Activated naive CD4-positive, alpha-beta T cell treated with anti-CD3 and anti-CD28 coated beads, Interleukin-2, amount 50 U/mL, for 24 hours (primary cell): Measurements from ENCODE around the gene SRPK3.

Experiments used
- H3K27ac Mint-ChIP-seq: one replicate; pipeline ENCODE4 v1.8.0; 2021; ENCODE audit warnings: mild to moderate bottlenecking, mixed read lengths
- H3K27me3 Mint-ChIP-seq: one replicate; pipeline ENCODE4 v1.8.0; 2021; ENCODE audit warnings: mixed read lengths
- H3K36me3 Mint-ChIP-seq: one replicate; pipeline ENCODE4 v1.8.0; 2021; ENCODE audit warnings: mixed read lengths
- H3K4me1 Mint-ChIP-seq: one replicate; pipeline ENCODE4 v1.8.0; 2021; ENCODE audit warnings: mixed read lengths
- H3K4me3 Mint-ChIP-seq: one replicate; pipeline ENCODE4 v1.8.0; 2021; ENCODE audit warnings: mild to moderate bottlenecking, mixed read lengths
- H3K9me3 Mint-ChIP-seq: one replicate; pipeline ENCODE4 v1.8.0; 2021; ENCODE audit warnings: mixed read lengths

SRPK3 gene

DNA sequence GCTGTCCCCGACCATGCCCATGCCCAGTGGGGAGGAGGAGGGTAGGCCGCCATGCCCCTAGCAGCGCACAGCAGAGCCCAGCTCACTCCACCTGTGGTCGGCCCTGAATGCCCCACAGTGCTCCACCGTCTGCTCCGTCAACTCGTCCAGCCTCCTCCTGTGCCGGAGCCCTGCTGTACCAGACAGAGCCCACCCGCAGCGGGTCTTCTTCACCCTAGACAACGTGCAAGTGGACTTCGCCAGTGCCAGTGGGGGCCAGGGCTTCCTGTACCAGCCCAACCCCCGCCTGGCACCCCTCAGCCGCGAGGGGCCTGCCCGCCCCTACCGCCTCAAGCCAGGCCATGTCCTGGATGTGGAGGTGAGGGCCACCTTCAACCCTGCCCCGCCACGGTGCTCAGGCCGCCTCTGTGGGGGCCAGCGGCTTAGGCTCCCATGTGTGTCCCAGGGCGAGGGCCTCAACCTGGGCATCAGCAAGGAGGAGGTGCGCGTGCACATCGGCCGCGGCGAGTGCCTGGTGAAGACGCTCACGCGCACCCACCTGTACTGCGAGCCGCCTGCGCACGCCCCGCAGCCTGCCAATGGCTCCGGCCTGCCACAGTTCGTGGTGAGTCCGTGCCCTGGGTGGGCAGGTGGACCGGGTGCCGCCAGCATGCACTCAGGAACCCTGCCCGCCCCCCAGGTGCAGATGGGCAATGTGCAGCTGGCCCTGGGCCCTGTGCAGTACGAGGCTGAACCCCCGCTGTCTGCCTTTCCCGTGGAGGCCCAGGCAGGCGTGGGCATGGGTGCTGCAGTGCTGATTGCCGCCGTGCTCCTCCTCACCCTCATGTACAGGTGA is 6.9 kb upstream of the SRPK3 start:
- H3K36me3 Mint-ChIP-seq: no peaks in the 10 kb centered on the region
- H3K27me3 Mint-ChIP-seq: no peaks in the 10 kb centered on the region
- H3K9me3 Mint-ChIP-seq: no peaks in the 10 kb centered on the region
- no peak overlapping the region for H3K4me3 Mint-ChIP-seq
- no peak overlapping the region for H3K27ac Mint-ChIP-seq
- H3K4me1 Mint-ChIP-seq: no peaks in the 10 kb centered on the region

DNA sequence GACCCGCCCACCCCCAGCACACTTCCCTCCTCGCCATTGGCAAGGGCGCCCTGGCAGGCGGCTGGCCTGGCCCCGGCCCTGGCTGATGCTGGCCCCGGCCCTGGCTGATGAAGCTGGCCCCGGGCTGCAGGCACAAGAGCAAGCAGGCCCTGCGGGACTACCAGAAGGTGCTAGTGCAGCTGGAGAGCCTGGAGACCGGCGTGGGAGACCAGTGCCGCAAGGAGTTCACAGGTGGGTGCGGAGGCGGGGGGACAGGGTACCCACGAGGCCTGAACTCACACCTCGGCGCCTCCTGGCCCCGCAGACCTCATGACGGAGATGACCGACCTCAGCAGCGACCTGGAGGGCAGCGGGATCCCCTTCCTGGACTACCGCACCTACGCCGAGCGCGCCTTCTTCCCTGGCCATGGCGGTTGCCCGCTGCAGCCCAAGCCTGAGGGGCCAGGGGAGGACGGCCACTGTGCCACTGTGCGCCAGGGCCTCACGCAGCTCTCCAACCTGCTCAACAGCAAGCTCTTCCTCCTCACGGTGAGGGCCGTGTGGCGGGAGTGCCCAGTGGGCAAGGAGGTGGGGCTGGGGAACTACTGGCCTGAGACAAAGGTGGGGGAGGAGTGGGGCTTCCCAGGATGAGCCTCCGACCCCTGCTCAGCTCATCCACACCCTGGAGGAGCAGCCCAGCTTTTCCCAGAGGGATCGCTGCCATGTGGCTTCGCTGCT is 6.1 kb upstream of the SRPK3 start:
- H3K27ac Mint-ChIP-seq: no peak overlapping the region
- no peaks in the 10 kb centered on the region for H3K4me1 Mint-ChIP-seq
- no peaks in the 10 kb centered on the region for H3K27me3 Mint-ChIP-seq
- H3K9me3 Mint-ChIP-seq: no peaks in the 10 kb centered on the region
- H3K36me3 Mint-ChIP-seq: no peaks in the 10 kb centered on the region
- H3K4me3 Mint-ChIP-seq: no peak overlapping the region

DNA sequence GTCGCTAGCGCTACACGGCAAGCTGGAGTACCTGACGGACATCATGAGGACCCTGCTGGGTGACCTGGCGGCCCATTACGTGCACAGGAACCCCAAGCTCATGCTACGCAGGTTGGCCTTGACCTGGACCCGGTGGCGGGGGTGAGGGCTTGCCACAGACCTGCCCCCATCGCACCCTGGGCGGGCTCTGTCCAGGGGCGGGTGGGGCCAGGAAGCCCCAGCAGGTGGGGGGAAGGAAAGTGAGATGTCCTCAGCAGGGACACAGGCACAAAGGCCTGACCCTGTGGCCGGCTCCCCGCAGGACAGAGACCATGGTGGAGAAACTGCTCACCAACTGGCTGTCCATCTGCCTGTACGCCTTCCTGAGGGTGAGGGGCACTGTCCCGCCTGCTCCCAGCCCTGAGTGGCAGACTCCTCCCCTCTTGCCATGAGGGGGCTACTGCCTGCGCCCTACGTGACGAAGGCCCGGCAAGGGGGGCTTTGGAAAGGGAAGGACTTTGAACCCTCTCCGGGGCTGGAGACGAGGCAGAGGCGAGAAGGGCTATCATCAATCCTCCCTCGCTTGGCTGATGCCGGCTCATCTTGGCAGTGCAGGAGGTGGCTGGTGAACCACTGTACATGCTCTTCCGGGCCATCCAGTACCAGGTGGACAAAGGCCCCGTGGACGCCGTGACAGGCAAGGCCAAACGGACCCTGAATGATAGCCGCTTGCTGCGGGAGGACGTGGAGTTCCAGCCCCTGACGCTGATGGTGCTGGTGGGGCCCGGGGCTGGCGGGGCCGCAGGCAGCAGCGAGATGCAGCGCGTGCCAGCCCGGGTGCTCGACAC is 5.3 kb upstream of the SRPK3 start:
- Mint-ChIP-seq H3K36me3 (no peaks in the 10 kb centered on the region), H3K4me1 (peaks cover 5% of the 10 kb centered on the region), H3K27me3 (no peaks in the 10 kb centered on the region), H3K9me3 (no peaks in the 10 kb centered on the region), H3K4me3 (no peak overlapping the region), H3K27ac (no peak overlapping the region)

DNA sequence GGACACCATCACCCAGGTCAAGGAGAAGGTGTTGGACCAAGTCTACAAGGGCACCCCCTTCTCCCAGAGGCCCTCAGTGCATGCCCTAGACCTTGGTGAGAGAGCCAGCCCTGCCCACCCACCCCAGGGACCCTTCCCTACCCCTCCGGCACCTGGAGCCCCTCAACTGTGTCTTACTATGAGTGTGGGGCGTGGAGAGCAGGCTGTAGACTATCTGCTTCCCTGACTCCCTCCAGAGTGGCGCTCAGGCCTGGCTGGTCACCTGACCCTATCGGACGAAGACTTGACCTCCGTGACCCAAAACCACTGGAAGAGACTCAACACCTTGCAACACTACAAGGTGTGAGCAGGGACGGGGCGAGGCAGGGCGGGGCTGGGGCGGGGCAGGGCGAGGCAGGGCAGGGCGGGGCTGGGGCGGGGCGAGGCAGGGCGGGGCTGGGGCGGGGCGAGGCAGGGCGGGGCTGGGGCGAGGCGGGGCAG is 4.7 kb upstream of the SRPK3 start:
- Mint-ChIP-seq H3K27ac (no peak overlapping the region), H3K27me3 (no peaks in the 10 kb centered on the region), H3K4me1 (peaks cover 5% of the 10 kb centered on the region), H3K36me3 (no peaks in the 10 kb centered on the region), H3K9me3 (no peaks in the 10 kb centered on the region), H3K4me3 (no peak overlapping the region)

DNA sequence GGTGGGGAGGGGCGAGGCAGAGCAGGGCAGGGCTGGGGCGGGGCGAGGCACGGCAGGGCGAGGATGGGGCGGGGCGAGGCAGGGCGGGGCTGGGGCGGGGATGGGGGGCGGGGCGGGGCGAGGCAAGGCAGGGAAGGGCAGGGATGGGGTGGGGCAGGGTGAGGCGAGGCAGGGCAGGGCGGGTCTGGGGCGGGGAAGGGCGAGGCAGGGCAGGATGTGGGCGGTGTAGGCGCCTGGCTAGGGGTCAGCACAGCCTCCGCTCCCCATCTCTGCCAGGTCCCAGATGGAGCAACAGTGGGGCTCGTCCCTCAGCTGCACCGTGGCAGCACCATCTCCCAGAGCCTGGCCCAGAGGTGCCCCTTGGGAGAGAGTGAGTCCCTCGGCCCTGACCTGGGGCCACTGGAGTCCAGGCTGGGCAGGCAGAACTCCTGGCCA is 4.2 kb upstream of the SRPK3 start:
- H3K27ac Mint-ChIP-seq: no peak overlapping the region
- H3K36me3 Mint-ChIP-seq: no peaks in the 10 kb centered on the region
- no peaks in the 10 kb centered on the region for H3K27me3 Mint-ChIP-seq
- H3K9me3 Mint-ChIP-seq: no peaks in the 10 kb centered on the region
- H3K4me3 Mint-ChIP-seq: no peak overlapping the region
- peaks cover 5% of the 10 kb centered on the region for H3K4me1 Mint-ChIP-seq

DNA sequence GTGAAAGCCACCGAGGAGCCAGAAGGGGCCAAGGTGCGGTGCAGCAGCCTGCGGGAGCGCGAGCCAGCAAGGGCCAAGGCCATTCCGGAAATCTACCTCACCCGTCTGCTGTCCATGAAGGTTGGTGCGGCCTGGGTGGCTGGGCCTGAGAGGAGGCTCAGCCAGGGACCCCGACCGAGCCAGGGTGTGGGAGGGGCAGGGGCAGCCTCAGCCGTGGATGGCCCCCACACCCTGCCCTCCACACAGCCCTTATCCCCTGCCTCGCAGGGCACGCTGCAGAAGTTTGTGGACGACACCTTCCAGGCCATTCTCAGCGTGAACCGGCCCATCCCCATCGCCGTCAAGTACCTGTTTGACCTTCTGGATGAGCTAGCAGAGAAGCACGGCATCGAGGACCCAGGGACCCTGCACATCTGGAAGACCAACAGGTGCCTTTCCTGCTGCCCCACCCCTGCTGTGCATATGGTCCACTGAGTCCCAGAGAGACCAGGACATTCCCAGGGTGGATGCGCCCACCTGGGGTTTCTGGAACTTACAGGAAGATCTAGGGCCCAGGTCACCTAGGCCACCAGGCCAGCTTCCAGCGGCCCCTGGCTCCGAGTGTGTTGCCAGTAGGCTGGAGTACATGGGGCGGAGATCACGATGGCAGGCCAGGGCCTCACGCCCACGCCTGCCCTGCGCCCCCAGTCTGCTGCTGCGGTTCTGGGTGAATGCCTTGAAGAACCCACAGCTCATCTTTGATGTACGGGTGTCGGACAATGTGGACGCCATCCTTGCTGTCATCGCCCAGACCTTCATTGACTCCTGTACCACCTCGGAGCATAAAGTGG is 3.4 kb upstream of the SRPK3 start:
- Mint-ChIP-seq H3K4me3 (no peak overlapping the region), H3K4me1 (peaks cover 5% of the 10 kb centered on the region), H3K36me3 (no peaks in the 10 kb centered on the region), H3K27ac (no peak overlapping the region), H3K27me3 (no peaks in the 10 kb centered on the region), H3K9me3 (no peaks in the 10 kb centered on the region)

DNA sequence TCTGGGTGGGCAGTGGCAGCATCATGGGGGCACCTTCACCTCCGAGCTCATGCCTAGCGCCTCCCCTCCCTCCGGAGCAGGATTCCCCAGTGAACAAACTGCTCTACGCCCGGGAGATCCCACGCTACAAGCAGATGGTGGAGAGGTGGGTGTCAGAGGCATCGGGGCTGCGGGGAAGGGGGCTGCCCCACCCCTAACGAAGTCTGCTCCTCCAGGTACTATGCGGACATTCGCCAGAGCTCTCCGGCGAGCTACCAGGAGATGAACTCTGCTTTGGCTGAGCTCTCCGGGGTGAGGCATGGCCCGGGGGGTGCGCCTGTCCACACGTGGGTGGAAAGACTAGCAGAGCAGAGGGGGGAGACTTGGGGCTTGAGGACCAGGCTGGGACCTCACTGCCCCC is 2.7 kb upstream of the SRPK3 start:
- Mint-ChIP-seq H3K36me3 (no peaks in the 10 kb centered on the region), H3K4me3 (no peak overlapping the region), H3K27me3 (no peaks in the 10 kb centered on the region), H3K27ac (no peak overlapping the region), H3K4me1 (peaks cover 5% of the 10 kb centered on the region), H3K9me3 (no peaks in the 10 kb centered on the region)

DNA sequence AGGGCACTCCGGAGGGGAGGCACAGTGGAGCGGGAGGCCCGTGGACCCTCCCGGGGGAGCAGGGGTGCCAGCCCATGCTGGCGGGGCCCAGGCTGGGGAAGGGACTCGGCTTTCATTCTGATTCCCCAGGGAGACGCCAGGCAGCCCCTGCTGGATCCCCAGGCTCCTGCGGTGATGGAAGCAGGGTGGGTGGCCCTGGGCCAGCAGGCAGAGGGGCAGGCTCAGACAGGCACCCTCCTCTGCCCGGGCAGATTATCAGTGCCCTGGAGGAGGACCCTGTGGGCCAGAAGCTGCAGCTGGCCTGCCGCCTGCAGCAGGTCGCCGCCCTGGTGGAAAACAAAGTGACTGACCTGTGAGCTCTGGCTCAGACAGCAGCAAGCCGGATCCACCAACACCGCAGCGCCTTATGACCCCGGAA is 2.1 kb upstream of the SRPK3 start:
- Mint-ChIP-seq H3K4me1 (peaks cover 5% of the 10 kb centered on the region), H3K36me3 (no peaks in the 10 kb centered on the region)

DNA sequence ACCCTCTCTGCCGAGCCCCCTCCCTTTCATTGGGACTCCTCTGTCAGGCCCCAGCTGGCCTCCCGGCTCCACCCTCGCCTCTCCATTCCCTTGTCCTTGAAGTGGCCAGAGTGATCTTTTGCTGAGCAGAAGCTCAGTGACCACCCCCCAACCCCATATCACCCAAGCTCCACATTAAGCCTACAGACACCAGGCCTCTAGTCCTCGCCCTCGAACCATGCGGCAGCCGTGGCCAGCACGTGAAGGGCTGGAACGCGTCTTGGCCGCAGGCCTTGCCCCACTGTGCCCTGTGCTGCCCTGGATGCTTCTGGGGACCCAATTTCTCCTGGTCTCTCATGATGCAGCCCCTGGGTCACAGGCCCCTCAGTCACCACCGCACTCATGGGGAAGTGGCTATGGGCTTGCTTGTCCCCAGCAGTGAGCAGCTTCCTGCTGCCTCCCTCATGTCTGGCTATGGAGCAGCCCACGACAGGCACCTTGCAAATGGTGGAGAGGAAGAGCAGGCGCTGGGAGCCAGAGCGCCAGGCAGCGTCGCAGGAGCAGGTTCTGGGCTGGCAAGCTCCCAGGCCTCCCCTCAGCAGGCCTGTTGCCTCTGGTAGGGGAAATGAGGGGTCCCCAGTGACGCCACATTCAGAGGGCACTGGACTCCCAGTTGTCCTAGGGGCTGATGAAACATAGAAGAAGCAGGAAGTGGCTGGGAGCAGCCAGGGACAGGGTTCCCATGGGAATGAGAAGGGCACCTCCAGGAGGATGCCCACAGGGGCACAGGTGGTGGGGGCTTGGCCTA is 757 bp upstream of the SRPK3 start:
- Mint-ChIP-seq H3K27ac (no peak overlapping the region), H3K36me3 (no peaks in the 10 kb centered on the region), H3K9me3 (no peaks in the 10 kb centered on the region), H3K27me3 (no peaks in the 10 kb centered on the region), H3K4me1 (peaks cover 5% of the 10 kb centered on the region), H3K4me3 (no peak overlapping the region)

More for the DNA sequence above, 2.1 kb upstream of the SRPK3 start:
- H3K9me3 Mint-ChIP-seq: no peaks in the 10 kb centered on the region
- H3K27ac Mint-ChIP-seq: no peak overlapping the region
- H3K4me3 Mint-ChIP-seq: no peak overlapping the region
- no peaks in the 10 kb centered on the region for H3K27me3 Mint-ChIP-seq

DNA sequence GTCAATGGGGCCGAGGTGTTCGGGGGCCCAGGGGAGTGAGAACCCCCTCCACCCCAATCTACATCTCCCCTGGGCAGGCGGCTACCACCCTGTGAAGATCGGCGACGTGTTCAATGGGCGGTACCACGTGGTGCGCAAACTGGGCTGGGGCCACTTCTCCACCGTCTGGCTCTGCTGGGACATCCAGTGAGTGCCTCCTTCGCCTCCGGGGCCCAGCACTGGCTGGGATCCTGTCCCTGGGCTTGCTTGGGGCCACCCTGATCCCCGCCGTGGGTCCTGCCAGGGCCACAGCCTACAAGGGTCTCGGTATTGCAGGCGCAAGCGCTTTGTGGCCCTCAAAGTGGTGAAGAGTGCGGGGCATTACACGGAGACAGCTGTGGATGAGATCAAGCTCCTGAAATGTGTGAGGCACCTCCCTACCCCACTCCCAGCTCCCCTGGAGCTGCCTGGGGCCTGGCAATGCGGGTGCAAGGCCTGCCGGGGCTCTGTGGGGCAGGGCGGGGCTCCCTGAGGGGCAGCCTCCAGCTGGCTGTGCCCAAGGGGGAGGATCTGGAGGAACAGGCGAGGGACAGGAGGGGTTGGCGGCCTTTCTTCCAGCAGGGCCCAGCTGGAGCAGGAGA is 697 bp downstream of the SRPK3 start:
- Mint-ChIP-seq H3K27ac (no peak overlapping the region), H3K4me3 (no peak overlapping the region), H3K27me3 (no peaks in the 10 kb centered on the region), H3K9me3 (no peaks in the 10 kb centered on the region), H3K36me3 (no peaks in the 10 kb centered on the region), H3K4me1 (peaks cover 5% of the 10 kb centered on the region)

DNA sequence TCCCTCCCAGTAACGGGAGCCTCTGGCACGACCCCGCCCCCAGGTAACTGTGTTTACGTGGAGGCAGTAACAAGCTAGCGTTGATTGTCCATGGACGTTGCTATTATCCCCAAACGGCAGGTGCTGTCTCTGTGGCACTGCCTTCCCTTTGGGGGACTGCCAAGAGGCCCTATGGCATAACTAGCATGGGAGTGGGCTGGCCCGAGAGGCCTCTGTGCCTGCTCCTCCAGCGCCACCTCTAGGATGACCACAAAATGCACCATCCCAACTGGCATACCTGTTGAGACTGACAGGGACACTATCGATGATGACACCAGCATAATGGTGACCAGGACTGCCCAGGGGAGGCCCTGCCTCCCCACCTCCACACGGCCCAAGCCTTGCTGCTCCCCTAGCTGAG is 1.5 kb downstream of the SRPK3 start:
- Mint-ChIP-seq H3K4me3 (no peak overlapping the region), H3K27ac (no peak overlapping the region), H3K36me3 (no peaks in the 10 kb centered on the region), H3K27me3 (no peaks in the 10 kb centered on the region), H3K9me3 (no peaks in the 10 kb centered on the region), H3K4me1 (peaks cover 5% of the 10 kb centered on the region)

DNA sequence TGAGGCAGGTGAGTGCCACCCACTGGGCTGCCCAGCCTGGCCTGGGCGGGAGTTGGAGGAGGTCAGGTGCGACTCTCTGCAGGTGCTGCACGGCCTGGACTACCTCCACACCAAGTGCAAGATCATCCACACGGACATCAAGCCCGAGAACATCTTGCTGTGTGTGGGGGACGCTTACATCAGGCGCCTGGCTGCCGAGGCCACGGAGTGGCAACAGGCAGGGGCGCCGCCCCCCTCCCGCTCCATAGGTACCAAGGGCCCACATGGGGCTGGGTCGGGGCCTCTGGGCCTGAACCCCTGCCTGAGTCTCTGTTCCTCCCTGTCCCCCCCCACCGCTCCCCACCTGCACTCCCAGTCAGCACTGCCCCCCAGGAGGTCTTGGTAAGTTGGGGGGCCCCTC is 2.0 kb downstream of the SRPK3 start:
- no peak overlapping the region for H3K4me3 Mint-ChIP-seq
- H3K27me3 Mint-ChIP-seq: no peaks in the 10 kb centered on the region
- no peak overlapping the region for H3K27ac Mint-ChIP-seq
- H3K9me3 Mint-ChIP-seq: no peaks in the 10 kb centered on the region
- H3K4me1 Mint-ChIP-seq: peaks cover 5% of the 10 kb centered on the region
- no peaks in the 10 kb centered on the region for H3K36me3 Mint-ChIP-seq

DNA sequence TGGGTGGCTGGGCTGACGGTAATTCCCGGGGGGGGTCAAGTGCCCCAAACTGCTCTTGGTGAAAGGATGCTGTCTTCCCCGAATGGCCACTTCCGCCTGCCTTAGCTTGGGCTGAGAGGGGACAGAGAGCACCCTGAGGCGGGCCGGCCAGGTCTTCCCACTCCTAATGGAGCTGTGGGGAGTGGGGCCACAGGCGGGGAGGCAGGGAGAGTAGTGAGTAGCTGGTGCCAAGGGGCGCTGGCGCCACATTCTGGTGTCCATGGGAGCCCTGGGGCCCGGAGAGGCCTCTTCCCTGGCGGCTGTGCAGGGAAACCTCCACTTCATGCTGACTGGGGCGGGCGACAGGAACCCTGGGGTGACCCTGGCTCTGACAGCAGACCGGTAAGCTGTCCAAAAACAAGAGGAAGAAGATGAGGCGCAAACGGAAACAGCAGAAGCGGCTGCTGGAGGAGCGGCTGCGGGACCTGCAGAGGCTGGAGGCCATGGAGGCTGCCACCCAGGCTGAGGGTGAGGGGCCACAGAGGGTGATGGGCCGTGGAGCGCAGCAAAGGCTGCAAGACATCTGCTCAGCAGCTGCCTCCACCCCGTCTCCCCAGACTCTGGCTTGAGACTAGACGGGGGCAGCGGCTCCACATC is 2.7 kb downstream of the SRPK3 start:
- no peaks in the 10 kb centered on the region for H3K9me3 Mint-ChIP-seq
- peaks cover 5% of the 10 kb centered on the region for H3K4me1 Mint-ChIP-seq
- H3K27ac Mint-ChIP-seq: no peak overlapping the region
- no peak overlapping the region for H3K4me3 Mint-ChIP-seq
- no peaks in the 10 kb centered on the region for H3K27me3 Mint-ChIP-seq
- no peaks in the 10 kb centered on the region for H3K36me3 Mint-ChIP-seq
